Neural progenitor cell (in vitro differentiated cells): ENCODE measurements around the gene CDK17. TPM values are rescaled to one million over a fixed set of nuclear protein-coding genes. Genes with fewer than 3 reads are reported as not detected.

Source experiments
- DNase-seq: peaks from one replicate; pipeline ENCODE4 v3.0.0-alpha.2; 2016; ENCODE audit warnings: low spot score
- H2AFZ ChIP-seq: fragments of 200-600 bp; sonication (generic); replicated peaks from 2 replicates; pipeline ENCODE4 v1.6.1; 2016; ENCODE audit warnings: antibody characterized with exemption
- H3F3A ChIP-seq: fragments of 200-600 bp; sonication (generic); 2 replicates; pipeline ENCODE4 v1.6.1; 2016; ENCODE audit warnings: antibody characterized with exemption, low read depth
- H3K27ac ChIP-seq: fragments of 200-600 bp; sonication (generic); 2 replicates; pipeline ENCODE4 v1.5.1; 2016; ENCODE audit warnings: mild to moderate bottlenecking
- H3K27me3 ChIP-seq: fragments of 200-600 bp; sonication (generic); 2 replicates; pipeline ENCODE4 v1.6.1; 2016; ENCODE audit warnings: mild to moderate bottlenecking, moderate library complexity
- H3K36me3 ChIP-seq: fragments of 200-600 bp; sonication (generic); 2 replicates; pipeline ENCODE4 v1.5.1; 2016
- H3K4me1 ChIP-seq: fragments of 200-600 bp; sonication (generic); 2 replicates; pipeline ENCODE4 v1.6.1; 2016; ENCODE audit warnings: mixed run types
- H3K4me2 ChIP-seq: fragments of 200-600 bp; sonication (generic); 2 replicates; pipeline ENCODE4 v1.6.1; 2016
- H3K4me3 ChIP-seq: fragments of 200-600 bp; sonication (generic); 2 replicates; pipeline ENCODE4 v1.5.1; 2016
- H3K79me2 ChIP-seq: fragments of 200-600 bp; sonication (generic); 2 replicates; pipeline ENCODE4 v1.6.1; 2016; ENCODE audit warnings: low read depth
- H3K9ac ChIP-seq: fragments of 200-600 bp; sonication (generic); 2 replicates; pipeline ENCODE4 v1.6.1; 2016
- H3K9me3 ChIP-seq: fragments of 200-600 bp; sonication (generic); 2 replicates; pipeline ENCODE4 v1.5.1; 2016; ENCODE audit warnings: low read depth
- H4K20me1 ChIP-seq: fragments of 200-600 bp; sonication (generic); 2 replicates; pipeline ENCODE4 v1.6.1; 2016; ENCODE audit warnings: low read depth
- H3K27ac Mint-ChIP-seq: 3 replicates; pipeline ENCODE4 v1.8.0; 2021; ENCODE audit warnings: mixed read lengths
- H3K27me3 Mint-ChIP-seq: 2 replicates; pipeline ENCODE4 v1.8.0; 2022; ENCODE audit warnings: low read depth, mild to moderate bottlenecking, inconsistent platforms, moderate library complexity, mixed read lengths; ENCODE audit not compliant: insufficient read depth
- H3K36me3 Mint-ChIP-seq: 3 replicates; pipeline ENCODE4 v1.8.0; 2021; ENCODE audit warnings: mixed read lengths
- H3K4me1 Mint-ChIP-seq: 3 replicates; pipeline ENCODE4 v1.8.0; 2021; ENCODE audit warnings: mixed read lengths
- H3K4me3 Mint-ChIP-seq: 3 replicates; pipeline ENCODE4 v1.8.0; 2021; ENCODE audit warnings: mild to moderate bottlenecking, moderate library complexity, mixed read lengths
- H3K9me3 Mint-ChIP-seq: 3 replicates; pipeline ENCODE4 v1.8.0; 2020; ENCODE audit warnings: mixed read lengths
- CTCF ChIP-seq: fragments of 200-600 bp; sonication (generic); IDR thresholded peaks from 2 replicates; pipeline ENCODE4 v1.5.1; 2017; ENCODE audit warnings: antibody characterized with exemption, mild to moderate bottlenecking
- EZH2 ChIP-seq: fragments of 200-600 bp; sonication (generic); IDR thresholded peaks from 2 replicates; pipeline ENCODE4 v1.6.1; 2017; ENCODE audit warnings: antibody characterized with exemption, mild to moderate bottlenecking, moderate library complexity
- EZH2phosphoT487 ChIP-seq: fragments of 200-600 bp; sonication (generic); IDR thresholded peaks from 2 replicates; pipeline ENCODE4 v1.6.1; 2017; ENCODE audit warnings: antibody characterized with exemption
- total RNA-seq: library from RNA; depleted of rRNA; stranded (reverse); fragments of >200 nt; gene quantifications from 2 replicates; pipeline ENCODE4 v1.2.3, GENCODE V29; 2015; ENCODE audit warnings: low replicate concordance

The CDK17 gene
- total RNA-seq, 1 donor from 2014 or later = 61.2 TPM

- H3K27me3 Mint-ChIP-seq = no peaks in the 10 kb centered on the region
- H3K4me2 ChIP-seq = no peak overlapping the region
- no peak overlapping the region for H3K9ac ChIP-seq
- no peaks in the 10 kb centered on the region for H3K36me3 Mint-ChIP-seq
- H3K4me3 ChIP-seq = no peak overlapping the region
- no peaks in the 10 kb centered on the region for H4K20me1 ChIP-seq
- no peak overlapping the region for H3K27ac Mint-ChIP-seq
- DNase-seq = no peak
- no peaks in the 10 kb centered on the region for H3F3A ChIP-seq
- TF ChIP-seq CTCF (no peak), EZH2 (no peak), EZH2phosphoT487 (no peak)
- no peak overlapping the region for H2AFZ ChIP-seq
- no peaks in the 10 kb centered on the region for H3K27me3 ChIP-seq
- no peaks in the 10 kb centered on the region for H3K9me3 ChIP-seq
- no peaks in the 10 kb centered on the region for H3K9me3 Mint-ChIP-seq
- no peaks in the 10 kb centered on the region for H3K79me2 ChIP-seq
- no peaks in the 10 kb centered on the region for H3K36me3 ChIP-seq
- H3K27ac ChIP-seq = no peak overlapping the region
- peaks cover 2% of the 10 kb centered on the region for H3K4me1 Mint-ChIP-seq
- peaks cover 4% of the 10 kb centered on the region for H3K4me1 ChIP-seq
- no peak overlapping the region for H3K4me3 Mint-ChIP-seq
These were observed 14.4 kb upstream of the CDK17 start for GRCh38 chr12:96414637-96415036.

GRCh38 chr12:96412431-96412830, 12.2 kb upstream of the CDK17 start:
- DNase-seq = no peak
- H3K4me3 Mint-ChIP-seq = no peak overlapping the region
- Histone ChIP-seq H3K4me1 (peaks cover 4% of the 10 kb centered on the region), H2AFZ (no peak overlapping the region), H3K4me2 (no peak overlapping the region), H3K9ac (no peak overlapping the region), H4K20me1 (no peaks in the 10 kb centered on the region), H3K27me3 (no peaks in the 10 kb centered on the region), H3K4me3 (no peak overlapping the region), H3K79me2 (no peaks in the 10 kb centered on the region), H3K27ac (no peak overlapping the region), H3K9me3 (no peaks in the 10 kb centered on the region), H3F3A (no peaks in the 10 kb centered on the region), H3K36me3 (no peaks in the 10 kb centered on the region)
- no peak overlapping the region for H3K27ac Mint-ChIP-seq
- no peaks in the 10 kb centered on the region for H3K9me3 Mint-ChIP-seq
- TF ChIP-seq CTCF (no peak), EZH2phosphoT487 (no peak), EZH2 (no peak)
- peaks cover 4% of the 10 kb centered on the region for H3K27me3 Mint-ChIP-seq
- H3K36me3 Mint-ChIP-seq = no peaks in the 10 kb centered on the region
- peaks cover 2% of the 10 kb centered on the region for H3K4me1 Mint-ChIP-seq

GRCh38 chr12:96409731-96410130, 9.5 kb upstream of the CDK17 start:
- Histone ChIP-seq H3K27me3 (no peaks in the 10 kb centered on the region), H3K79me2 (no peaks in the 10 kb centered on the region), H3F3A (no peaks in the 10 kb centered on the region), H3K9me3 (no peaks in the 10 kb centered on the region), H4K20me1 (no peaks in the 10 kb centered on the region), H3K36me3 (no peaks in the 10 kb centered on the region), H3K9ac (no peak overlapping the region), H3K27ac (no peak overlapping the region), H2AFZ (no peak overlapping the region), H3K4me3 (no peak overlapping the region), H3K4me1 (peaks cover 4% of the 10 kb centered on the region), H3K4me2 (no peak overlapping the region)
- Mint-ChIP-seq H3K27me3 (peaks cover 4% of the 10 kb centered on the region), H3K27ac (no peak overlapping the region), H3K4me3 (no peak overlapping the region), H3K36me3 (no peaks in the 10 kb centered on the region), H3K4me1 (peaks cover 2% of the 10 kb centered on the region), H3K9me3 (no peaks in the 10 kb centered on the region)
- DNase-seq = no peak
- TF ChIP-seq EZH2 = no peak
- TF ChIP-seq EZH2phosphoT487 = no peak
- TF ChIP-seq CTCF = no peak
